Neural progenitor cell (in vitro differentiated cells): ENCODE results near the gene VPS50. TPM values are rescaled to one million over a fixed set of nuclear protein-coding genes. Genes with fewer than 3 reads are reported as not detected.

Experiments
- DNase-seq: peaks from one replicate; pipeline ENCODE4 v3.0.0-alpha.2; 2016; ENCODE audit warnings: low spot score
- H2AFZ ChIP-seq: fragments of 200-600 bp; sonication (generic); replicated peaks from 2 replicates; pipeline ENCODE4 v1.6.1; 2016; ENCODE audit warnings: antibody characterized with exemption
- H3F3A ChIP-seq: fragments of 200-600 bp; sonication (generic); 2 replicates; pipeline ENCODE4 v1.6.1; 2016; ENCODE audit warnings: antibody characterized with exemption, low read depth
- H3K27ac ChIP-seq: fragments of 200-600 bp; sonication (generic); 2 replicates; pipeline ENCODE4 v1.5.1; 2016; ENCODE audit warnings: mild to moderate bottlenecking
- H3K27me3 ChIP-seq: fragments of 200-600 bp; sonication (generic); 2 replicates; pipeline ENCODE4 v1.6.1; 2016; ENCODE audit warnings: mild to moderate bottlenecking, moderate library complexity
- H3K36me3 ChIP-seq: fragments of 200-600 bp; sonication (generic); 2 replicates; pipeline ENCODE4 v1.5.1; 2016
- H3K4me1 ChIP-seq: fragments of 200-600 bp; sonication (generic); 2 replicates; pipeline ENCODE4 v1.6.1; 2016; ENCODE audit warnings: mixed run types
- H3K4me2 ChIP-seq: fragments of 200-600 bp; sonication (generic); 2 replicates; pipeline ENCODE4 v1.6.1; 2016
- H3K4me3 ChIP-seq: fragments of 200-600 bp; sonication (generic); 2 replicates; pipeline ENCODE4 v1.5.1; 2016
- H3K79me2 ChIP-seq: fragments of 200-600 bp; sonication (generic); 2 replicates; pipeline ENCODE4 v1.6.1; 2016; ENCODE audit warnings: low read depth
- H3K9ac ChIP-seq: fragments of 200-600 bp; sonication (generic); 2 replicates; pipeline ENCODE4 v1.6.1; 2016
- H3K9me3 ChIP-seq: fragments of 200-600 bp; sonication (generic); 2 replicates; pipeline ENCODE4 v1.5.1; 2016; ENCODE audit warnings: low read depth
- H4K20me1 ChIP-seq: fragments of 200-600 bp; sonication (generic); 2 replicates; pipeline ENCODE4 v1.6.1; 2016; ENCODE audit warnings: low read depth
- H3K27ac Mint-ChIP-seq: 3 replicates; pipeline ENCODE4 v1.8.0; 2021; ENCODE audit warnings: mixed read lengths
- H3K27me3 Mint-ChIP-seq: 2 replicates; pipeline ENCODE4 v1.8.0; 2022; ENCODE audit warnings: low read depth, mild to moderate bottlenecking, inconsistent platforms, moderate library complexity, mixed read lengths; ENCODE audit not compliant: insufficient read depth
- H3K36me3 Mint-ChIP-seq: 3 replicates; pipeline ENCODE4 v1.8.0; 2021; ENCODE audit warnings: mixed read lengths
- H3K4me1 Mint-ChIP-seq: 3 replicates; pipeline ENCODE4 v1.8.0; 2021; ENCODE audit warnings: mixed read lengths
- H3K4me3 Mint-ChIP-seq: 3 replicates; pipeline ENCODE4 v1.8.0; 2021; ENCODE audit warnings: mild to moderate bottlenecking, moderate library complexity, mixed read lengths
- H3K9me3 Mint-ChIP-seq: 3 replicates; pipeline ENCODE4 v1.8.0; 2020; ENCODE audit warnings: mixed read lengths
- EZH2 ChIP-seq: fragments of 200-600 bp; sonication (generic); IDR thresholded peaks from 2 replicates; pipeline ENCODE4 v1.6.1; 2017; ENCODE audit warnings: antibody characterized with exemption, mild to moderate bottlenecking, moderate library complexity
- EZH2phosphoT487 ChIP-seq: fragments of 200-600 bp; sonication (generic); IDR thresholded peaks from 2 replicates; pipeline ENCODE4 v1.6.1; 2017; ENCODE audit warnings: antibody characterized with exemption
- total RNA-seq: library from RNA; depleted of rRNA; stranded (reverse); fragments of >200 nt; gene quantifications from 2 replicates; pipeline ENCODE4 v1.2.3, GENCODE V29; 2015; ENCODE audit warnings: low replicate concordance
- TF ChIP-seq, protein P1 (sequence below): fragments of 200-600 bp; sonication (generic); IDR thresholded peaks from 2 replicates; pipeline ENCODE4 v1.5.1; 2017; ENCODE audit warnings: antibody characterized with exemption, mild to moderate bottlenecking

The VPS50 gene
- total RNA-seq, 1 donor from 2014 or later: 26.5 TPM

DNA sequence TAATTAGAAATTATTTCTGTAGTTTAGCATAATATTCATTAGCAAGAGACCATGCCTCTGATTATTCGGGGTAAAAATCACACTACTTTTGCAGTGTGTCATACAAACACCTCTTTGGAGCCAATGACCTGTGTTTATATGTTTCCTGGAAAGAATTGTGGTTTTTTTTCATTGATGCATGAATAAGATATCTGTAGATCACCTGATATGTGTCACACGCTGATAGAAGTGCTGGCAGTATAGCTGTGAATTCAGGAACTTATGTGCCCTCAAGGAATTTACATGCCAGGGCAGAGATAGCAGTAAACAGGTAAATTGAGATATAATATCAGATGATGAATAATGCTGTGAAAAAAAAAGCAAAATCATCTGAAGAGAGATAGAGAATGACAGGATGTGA lies 118.2 kb downstream of the VPS50 start:
- no peaks in the 10 kb centered on the region for H3K9me3 Mint-ChIP-seq
- H4K20me1 ChIP-seq: no peaks in the 10 kb centered on the region
- H3F3A ChIP-seq: no peaks in the 10 kb centered on the region
- H3K4me2 ChIP-seq: no peak overlapping the region
- H3K9ac ChIP-seq: no peak overlapping the region
- no peaks in the 10 kb centered on the region for H3K27me3 ChIP-seq
- no peaks in the 10 kb centered on the region for H3K9me3 ChIP-seq
- H3K27me3 Mint-ChIP-seq: no peaks in the 10 kb centered on the region
- peaks cover 3% of the 10 kb centered on the region for H3K36me3 Mint-ChIP-seq
- H3K79me2 ChIP-seq: no peaks in the 10 kb centered on the region
- no peak overlapping the region for H3K4me3 Mint-ChIP-seq
- H3K27ac ChIP-seq: no peak overlapping the region
- no peak overlapping the region for H3K27ac Mint-ChIP-seq
- no peak overlapping the region for H2AFZ ChIP-seq
- H3K4me1 ChIP-seq: no peaks in the 10 kb centered on the region
- DNase-seq: no peak
- H3K36me3 ChIP-seq: no peaks in the 10 kb centered on the region
- no peaks in the 10 kb centered on the region for H3K4me1 Mint-ChIP-seq
- H3K4me3 ChIP-seq: no peak overlapping the region
- TF ChIP-seq EZH2phosphoT487 (no peak), EZH2 (no peak)
- TF ChIP-seq, protein P1, sequence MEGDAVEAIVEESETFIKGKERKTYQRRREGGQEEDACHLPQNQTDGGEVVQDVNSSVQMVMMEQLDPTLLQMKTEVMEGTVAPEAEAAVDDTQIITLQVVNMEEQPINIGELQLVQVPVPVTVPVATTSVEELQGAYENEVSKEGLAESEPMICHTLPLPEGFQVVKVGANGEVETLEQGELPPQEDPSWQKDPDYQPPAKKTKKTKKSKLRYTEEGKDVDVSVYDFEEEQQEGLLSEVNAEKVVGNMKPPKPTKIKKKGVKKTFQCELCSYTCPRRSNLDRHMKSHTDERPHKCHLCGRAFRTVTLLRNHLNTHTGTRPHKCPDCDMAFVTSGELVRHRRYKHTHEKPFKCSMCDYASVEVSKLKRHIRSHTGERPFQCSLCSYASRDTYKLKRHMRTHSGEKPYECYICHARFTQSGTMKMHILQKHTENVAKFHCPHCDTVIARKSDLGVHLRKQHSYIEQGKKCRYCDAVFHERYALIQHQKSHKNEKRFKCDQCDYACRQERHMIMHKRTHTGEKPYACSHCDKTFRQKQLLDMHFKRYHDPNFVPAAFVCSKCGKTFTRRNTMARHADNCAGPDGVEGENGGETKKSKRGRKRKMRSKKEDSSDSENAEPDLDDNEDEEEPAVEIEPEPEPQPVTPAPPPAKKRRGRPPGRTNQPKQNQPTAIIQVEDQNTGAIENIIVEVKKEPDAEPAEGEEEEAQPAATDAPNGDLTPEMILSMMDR: no peak

DNA sequence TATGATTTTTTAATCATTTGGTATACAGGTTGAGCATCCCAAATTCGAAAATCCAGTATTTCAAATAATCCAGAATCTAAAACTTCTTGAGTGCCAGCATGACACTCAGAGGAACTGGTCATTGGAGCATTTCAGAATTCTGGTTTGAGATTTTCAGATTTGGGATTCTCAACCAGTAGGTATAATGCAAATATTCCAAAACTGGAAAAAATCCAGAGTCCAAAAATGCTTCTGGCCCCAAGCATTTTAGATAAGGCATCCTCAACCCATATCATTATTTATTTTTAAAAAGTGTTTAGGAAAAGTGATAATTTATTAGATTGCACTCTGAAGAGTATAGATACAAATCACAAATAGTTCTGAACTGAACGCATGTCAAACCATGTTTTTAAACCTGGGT lies 120.7 kb downstream of the VPS50 start:
- TF ChIP-seq EZH2phosphoT487: no peak
- TF ChIP-seq, protein P1: no peak
- no peak for TF ChIP-seq EZH2
- Histone ChIP-seq H4K20me1 (no peaks in the 10 kb centered on the region), H3K27me3 (no peaks in the 10 kb centered on the region), H3K9ac (no peak overlapping the region), H3K27ac (no peak overlapping the region), H3K79me2 (no peaks in the 10 kb centered on the region), H3K36me3 (no peaks in the 10 kb centered on the region), H3K4me3 (no peak overlapping the region), H3K4me1 (no peaks in the 10 kb centered on the region), H3F3A (no peaks in the 10 kb centered on the region), H3K9me3 (no peaks in the 10 kb centered on the region), H3K4me2 (no peak overlapping the region), H2AFZ (no peak overlapping the region)
- Mint-ChIP-seq H3K27ac (no peak overlapping the region), H3K36me3 (peaks cover 3% of the 10 kb centered on the region), H3K9me3 (no peaks in the 10 kb centered on the region), H3K27me3 (no peaks in the 10 kb centered on the region), H3K4me3 (no peak overlapping the region), H3K4me1 (no peaks in the 10 kb centered on the region)
- DNase-seq: no peak

DNA sequence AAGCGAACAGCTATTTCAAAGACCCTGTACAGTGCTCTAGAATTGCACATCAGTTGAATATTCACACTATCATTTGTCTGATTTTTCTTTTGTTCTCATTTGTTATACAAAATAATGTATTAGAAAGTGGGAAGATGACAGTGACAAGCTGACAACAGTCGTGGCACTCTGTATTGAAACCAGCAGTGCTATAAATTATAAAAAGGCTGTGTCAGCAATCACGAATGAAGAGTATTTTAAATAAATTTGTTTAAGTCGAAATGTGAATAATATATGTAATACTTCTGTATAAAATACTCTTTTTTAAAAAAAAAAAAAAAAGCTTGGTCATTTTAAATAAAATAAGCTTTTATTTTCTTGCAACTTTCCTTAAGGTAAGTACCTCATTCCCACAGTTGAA lies 122.6 kb downstream of the VPS50 start:
- Mint-ChIP-seq H3K9me3 (no peaks in the 10 kb centered on the region), H3K36me3 (no peaks in the 10 kb centered on the region), H3K27me3 (no peaks in the 10 kb centered on the region), H3K4me1 (no peaks in the 10 kb centered on the region), H3K4me3 (no peak overlapping the region), H3K27ac (no peak overlapping the region)
- no peak overlapping the region for H3K4me3 ChIP-seq
- no peak overlapping the region for H3K4me2 ChIP-seq
- no peak overlapping the region for H3K27ac ChIP-seq
- no peak for DNase-seq
- no peaks in the 10 kb centered on the region for H3K9me3 ChIP-seq
- no peak overlapping the region for H3K9ac ChIP-seq
- H3F3A ChIP-seq: no peaks in the 10 kb centered on the region
- H3K4me1 ChIP-seq: no peaks in the 10 kb centered on the region
- no peaks in the 10 kb centered on the region for H3K36me3 ChIP-seq
- no peaks in the 10 kb centered on the region for H3K27me3 ChIP-seq
- TF ChIP-seq, protein P1: no peak
- TF ChIP-seq EZH2phosphoT487 (no peak), EZH2 (no peak)
- no peaks in the 10 kb centered on the region for H4K20me1 ChIP-seq
- no peaks in the 10 kb centered on the region for H3K79me2 ChIP-seq
- H2AFZ ChIP-seq: no peak overlapping the region
